Measurements from ENCODE around the gene ENPP1. TPM values are rescaled to one million over a fixed set of nuclear protein-coding genes. Genes with fewer than 3 reads are reported as not detected.
A peak's percentile ranks its signal among the peaks of the same experiment; 100 is the strongest.

The ENPP1 gene
- total and polyA plus RNA-seq, 9 of the 15 experiments (the other 6 are each of a cell fraction or from before 2014, with no cell fraction given) = 0.03 to 0.56 (median 0.14) TPM

DNA sequence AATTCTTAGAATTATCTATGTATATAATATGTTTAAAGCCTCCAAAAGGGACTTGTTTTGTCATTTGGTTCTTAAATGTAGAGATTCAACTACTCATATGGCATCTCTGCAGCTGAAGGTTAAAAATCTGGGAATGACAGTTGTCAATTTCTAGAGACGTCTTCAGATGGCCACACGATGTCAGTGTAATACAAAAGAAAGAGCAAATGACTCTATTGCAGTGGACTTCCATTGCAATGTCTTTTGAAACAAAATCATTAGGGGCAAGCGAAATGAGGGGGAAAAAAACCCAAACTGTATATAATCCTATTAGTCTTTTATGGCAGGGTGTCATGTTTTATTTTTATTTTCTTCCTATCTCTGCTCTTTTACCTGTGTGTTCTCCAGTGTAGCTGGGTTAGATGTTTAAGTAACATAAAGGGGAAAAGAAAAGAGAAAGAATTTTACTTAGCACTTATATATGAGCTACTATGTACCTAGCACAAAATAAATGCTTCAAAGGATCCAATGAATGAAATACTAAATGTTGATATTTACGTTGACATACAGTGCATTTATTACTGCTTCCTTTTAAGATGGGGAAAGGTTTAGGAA is 117.2 kb downstream of the ENPP1 start:
- H4K20me1 ChIP-seq (replicated peaks; ENCODE audit: control insufficient read depth, insufficient read depth, low read length) = no peaks in the 10 kb centered on the region
- ChIA-PET CTCF (ENCODE audit: low intra/inter-chr PET ratio) (interaction anchor here (0.7 to 1.9 kb wide), 4 partner anchors 96 to 373 kb away, joined by 3 to 9 read pairs (median 4); no protein-coding TSS in a partner anchor), POLR2A (no interaction called here)
- no peaks in the 10 kb centered on the region for H3K4me1 ChIP-seq (replicated peaks in 1 of 2; ENCODE audit: control insufficient read depth in 2 of 2, insufficient read depth in 2 of 2, low read length in 2 of 2)
- in situ Hi-C loops (cut with MboI) (loop anchor here (25.0 kb wide), 1 partner anchor 1637 kb away; no protein-coding TSS in a partner anchor), intact Hi-C loops (cut with micrococcal nuclease) (loop anchor here (5.0 to 10.0 kb wide), 3 partner anchors 352 to 1630 kb away; no protein-coding TSS in a partner anchor)
- DNase-seq (ENCODE audit: extremely low read depth in 1 of 4, low spot score in 3 of 4) (peak in 1 of 4 experiments; percentile 8), ATAC-seq (peak; percentile 47; the same call in 1 of the 3 replicates), FAIRE-seq (no peak)
- H3K9me1 ChIP-seq (ENCODE audit: control insufficient read depth, insufficient read depth, low read length) = no peaks in the 10 kb centered on the region
- H2AFZ ChIP-seq (ENCODE audit: low read depth, low read length) = no peak overlapping the region
- no peak overlapping the region for H3K4me3 ChIP-seq
- H3K9me3 ChIP-seq (replicated peaks; ENCODE audit: control insufficient read depth, insufficient read depth, low read depth, low read length) = no peaks in the 10 kb centered on the region
- peak; percentile 12 to 46; a peak in 2 of 4 replicates for TF ChIP-seq RAD21 (CRISPR knock-in tag; conservative IDR thresholded peaks at IDR 0.05 in 1 of 2, IDR thresholded peaks at IDR 0.05 in 1 of 2)
- TF ChIP-seq SRSF9 (IDR thresholded peaks at IDR 0.05; ENCODE audit: borderline replicate concordance, low read depth, low read length) = no peak
- TF ChIP-seq, protein P1, sequence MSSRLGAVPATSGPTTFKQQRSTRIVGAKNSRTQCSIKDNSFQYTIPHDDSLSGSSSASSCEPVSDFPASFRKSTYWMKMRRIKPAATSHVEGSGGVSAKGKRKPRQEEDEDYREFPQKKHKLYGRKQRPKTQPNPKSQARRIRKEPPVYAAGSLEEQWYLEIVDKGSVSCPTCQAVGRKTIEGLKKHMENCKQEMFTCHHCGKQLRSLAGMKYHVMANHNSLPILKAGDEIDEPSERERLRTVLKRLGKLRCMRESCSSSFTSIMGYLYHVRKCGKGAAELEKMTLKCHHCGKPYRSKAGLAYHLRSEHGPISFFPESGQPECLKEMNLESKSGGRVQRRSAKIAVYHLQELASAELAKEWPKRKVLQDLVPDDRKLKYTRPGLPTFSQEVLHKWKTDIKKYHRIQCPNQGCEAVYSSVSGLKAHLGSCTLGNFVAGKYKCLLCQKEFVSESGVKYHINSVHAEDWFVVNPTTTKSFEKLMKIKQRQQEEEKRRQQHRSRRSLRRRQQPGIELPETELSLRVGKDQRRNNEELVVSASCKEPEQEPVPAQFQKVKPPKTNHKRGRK (tag; IDR thresholded peaks at IDR 0.05) = no peak
- TF ChIP-seq, protein P2, sequence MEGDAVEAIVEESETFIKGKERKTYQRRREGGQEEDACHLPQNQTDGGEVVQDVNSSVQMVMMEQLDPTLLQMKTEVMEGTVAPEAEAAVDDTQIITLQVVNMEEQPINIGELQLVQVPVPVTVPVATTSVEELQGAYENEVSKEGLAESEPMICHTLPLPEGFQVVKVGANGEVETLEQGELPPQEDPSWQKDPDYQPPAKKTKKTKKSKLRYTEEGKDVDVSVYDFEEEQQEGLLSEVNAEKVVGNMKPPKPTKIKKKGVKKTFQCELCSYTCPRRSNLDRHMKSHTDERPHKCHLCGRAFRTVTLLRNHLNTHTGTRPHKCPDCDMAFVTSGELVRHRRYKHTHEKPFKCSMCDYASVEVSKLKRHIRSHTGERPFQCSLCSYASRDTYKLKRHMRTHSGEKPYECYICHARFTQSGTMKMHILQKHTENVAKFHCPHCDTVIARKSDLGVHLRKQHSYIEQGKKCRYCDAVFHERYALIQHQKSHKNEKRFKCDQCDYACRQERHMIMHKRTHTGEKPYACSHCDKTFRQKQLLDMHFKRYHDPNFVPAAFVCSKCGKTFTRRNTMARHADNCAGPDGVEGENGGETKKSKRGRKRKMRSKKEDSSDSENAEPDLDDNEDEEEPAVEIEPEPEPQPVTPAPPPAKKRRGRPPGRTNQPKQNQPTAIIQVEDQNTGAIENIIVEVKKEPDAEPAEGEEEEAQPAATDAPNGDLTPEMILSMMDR (IDR thresholded peaks at IDR 0.05 in 2 of 3, conservative IDR thresholded peaks at IDR 0.05 in 1 of 3; ENCODE audit: insufficient read depth in 2 of 3, low read depth in 1 of 3, low read length in 3 of 3) = peak; percentile 22 to 40 (median 25); a peak in 3 of 6 replicates
- no peak for TF ChIP-seq CBFA2T3 (IDR thresholded peaks at IDR 0.05)
- TF ChIP-seq U2AF2 (optimal IDR thresholded peaks at IDR 0.05; ENCODE audit: low read depth, low read length) = no peak
- no peak overlapping the region for H3K4me2 ChIP-seq (ENCODE audit: insufficient read depth, low read length)
- no peak overlapping the region for H3K9ac ChIP-seq (ENCODE audit: insufficient read depth in 1 of 2, low read depth in 2 of 2, low read length in 2 of 2)
- H3K36me3 ChIP-seq (ENCODE audit: control insufficient read depth, insufficient read depth, low read length) = no peaks in the 10 kb centered on the region
- H3K27ac ChIP-seq (ENCODE audit: extremely low read depth, low read depth, low read length) = no peak overlapping the region
- no peaks in the 10 kb centered on the region for H3K27me3 ChIP-seq (ENCODE audit: control insufficient read depth in 2 of 2, insufficient read depth in 2 of 2, low read length in 2 of 2)
- no peaks in the 10 kb centered on the region for H3K79me2 ChIP-seq (ENCODE audit: control insufficient read depth, insufficient read depth, low read length)
- no TSS peak for BruUV-seq (replicated peaks)
- 0% methylated on average over 4 of the region's 4 CpGs for WGBS (ENCODE audit: insufficient coverage, low coverage, missing lambda C conversion rate)

All from K562 (cell line).